Nephron progenitor cell (in vitro differentiated cells): Measurements from ENCODE around the gene GATA2.

ENCODE experiments used
- DNase-seq: peaks from one replicate; pipeline ENCODE4 v3.0.0; 2021
- H3K27ac Mint-ChIP-seq: 2 replicates; pipeline ENCODE4 v1.8.0; 2021; ENCODE audit warnings: mild to moderate bottlenecking, moderate library complexity, mixed read lengths
- H3K27me3 Mint-ChIP-seq: 2 replicates; pipeline ENCODE4 v1.8.0; 2021; ENCODE audit warnings: mild to moderate bottlenecking, low read depth, mixed read lengths; ENCODE audit not compliant: poor library complexity
- H3K36me3 Mint-ChIP-seq: 2 replicates; pipeline ENCODE4 v1.8.0; 2021; ENCODE audit warnings: low read depth, mixed read lengths
- H3K4me1 Mint-ChIP-seq: 2 replicates; pipeline ENCODE4 v1.8.0; 2021; ENCODE audit warnings: mixed read lengths
- H3K4me3 Mint-ChIP-seq: 2 replicates; pipeline ENCODE4 v1.8.0; 2021; ENCODE audit warnings: mild to moderate bottlenecking, moderate library complexity, mixed read lengths
- H3K9me3 Mint-ChIP-seq: 2 replicates; pipeline ENCODE4 v1.8.0; 2021; ENCODE audit warnings: mild to moderate bottlenecking, moderate library complexity, mixed read lengths
- CTCF ChIP-seq: fragments of 200-600 bp; sonication (generic); IDR thresholded peaks from 2 replicates; pipeline ENCODE4 v1.5.0; 2021; ENCODE audit warnings: antibody characterized with exemption

GATA2 gene

GRCh38 chr3:128462931-128463330, 30.1 kb downstream of the GATA2 start:
- Mint-ChIP-seq H3K36me3 (no peaks in the 10 kb centered on the region), H3K4me3 (no peak overlapping the region), H3K4me1 (peaks cover 11% of the 10 kb centered on the region), H3K27me3 (peaks cover 67% of the 10 kb centered on the region), H3K27ac (no peak overlapping the region), H3K9me3 (no peaks in the 10 kb centered on the region)
- TF ChIP-seq CTCF = no peak
- no peak for DNase-seq

- Mint-ChIP-seq H3K4me1 (peaks cover 15% of the 10 kb centered on the region), H3K27ac (no peak overlapping the region), H3K9me3 (no peaks in the 10 kb centered on the region), H3K4me3 (no peak overlapping the region), H3K27me3 (peaks cover 67% of the 10 kb centered on the region), H3K36me3 (no peaks in the 10 kb centered on the region)
- no peak for DNase-seq
- TF ChIP-seq CTCF = no peak
These were observed 30.6 kb downstream of the GATA2 start for GRCh38 chr3:128462341-128462910.

GRCh38 chr3:128461731-128462130, 31.3 kb downstream of the GATA2 start:
- TF ChIP-seq CTCF = no peak
- no peak for DNase-seq
- Mint-ChIP-seq H3K27me3 (peaks cover 60% of the 10 kb centered on the region), H3K27ac (no peak overlapping the region), H3K36me3 (no peaks in the 10 kb centered on the region), H3K9me3 (no peaks in the 10 kb centered on the region), H3K4me3 (no peak overlapping the region), H3K4me1 (peaks cover 15% of the 10 kb centered on the region)

- H3K36me3 Mint-ChIP-seq = no peaks in the 10 kb centered on the region
These were observed 33.6 kb downstream of the GATA2 start for GRCh38 chr3:128459461-128459820.

GRCh38 chr3:128458746-128459460, 34.1 kb downstream of the GATA2 start:
- Mint-ChIP-seq H3K9me3 (no peaks in the 10 kb centered on the region), H3K36me3 (no peaks in the 10 kb centered on the region), H3K27me3 (peaks cover 52% of the 10 kb centered on the region), H3K4me1 (peaks cover 15% of the 10 kb centered on the region), H3K4me3 (no peak overlapping the region), H3K27ac (peak overlapping the region; percentile 42)
- DNase-seq = no peak
- TF ChIP-seq CTCF = no peak

More at GRCh38 chr3:128459461-128459820, 33.6 kb downstream of the GATA2 start:
- H3K4me1 Mint-ChIP-seq = peaks cover 15% of the 10 kb centered on the region
- H3K27me3 Mint-ChIP-seq = peaks cover 57% of the 10 kb centered on the region
- H3K4me3 Mint-ChIP-seq = no peak overlapping the region
- no peaks in the 10 kb centered on the region for H3K9me3 Mint-ChIP-seq
- no peak overlapping the region for H3K27ac Mint-ChIP-seq
- TF ChIP-seq CTCF = no peak
- no peak for DNase-seq

- Mint-ChIP-seq H3K27me3 (peaks cover 46% of the 10 kb centered on the region), H3K9me3 (no peaks in the 10 kb centered on the region), H3K27ac (no peak overlapping the region), H3K36me3 (no peaks in the 10 kb centered on the region), H3K4me1 (peaks cover 15% of the 10 kb centered on the region), H3K4me3 (no peak overlapping the region)
- DNase-seq = no peak
- no peak for TF ChIP-seq CTCF
These were observed 35.1 kb downstream of the GATA2 start for GRCh38 chr3:128457937-128458336.
